ENCODE data around the gene PPP2CA. TPM values are rescaled to one million over a fixed set of nuclear protein-coding genes. Genes with fewer than 3 reads are reported as not detected.

PPP2CA gene
- total and polyA plus RNA-seq, 9 of the 15 experiments (the other 6 are each of a cell fraction or from before 2014, with no cell fraction given), result 23.0 to 257 (median 109) TPM

DNA sequence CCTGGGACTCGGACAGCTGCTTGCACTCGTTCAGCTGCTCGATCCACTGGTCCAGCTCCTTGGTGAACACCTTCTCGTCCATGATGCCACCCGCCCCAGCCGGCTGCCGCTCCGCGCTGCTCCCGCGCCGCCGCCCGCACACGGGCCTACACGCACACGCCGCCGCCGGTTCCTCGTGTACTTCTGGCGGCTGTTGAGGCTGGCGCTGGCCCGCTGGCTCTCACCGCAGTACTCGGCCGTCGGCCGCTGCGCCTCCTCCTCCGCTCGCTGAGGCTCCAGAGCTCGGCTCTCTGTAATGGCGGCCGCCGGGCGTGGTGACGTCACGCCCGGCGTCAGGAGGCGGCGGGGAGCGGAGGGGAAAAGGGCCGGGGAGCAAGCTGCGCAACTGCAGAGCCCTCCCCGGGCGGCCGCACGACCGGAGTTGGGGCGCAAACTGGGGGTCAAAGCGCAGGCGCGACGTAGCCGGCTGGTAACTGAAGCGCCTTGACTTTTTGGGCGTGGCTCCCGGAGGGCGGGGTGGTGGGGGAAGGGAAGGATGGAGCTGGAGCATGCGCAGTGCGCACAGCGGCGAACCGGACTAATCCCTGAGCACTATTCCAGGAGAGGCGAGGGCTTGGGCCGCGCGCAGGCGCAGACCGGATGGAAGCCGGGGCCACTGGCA, at the start of gene PPP2CA (continued):
- TF ChIP-seq RREB1 (CRISPR knock-in tag; IDR thresholded peaks at IDR 0.05) (peak; percentile 81; the same call in 1 of the 2 replicates), NR4A1 (CRISPR knock-in tag; IDR thresholded peaks at IDR 0.05) (peak; percentile 66; the same call in 1 of the 2 replicates), NR4A1 (tag; IDR thresholded peaks at IDR 0.05) (no peak), THRAP3 (IDR thresholded peaks at IDR 0.05; ENCODE audit: borderline replicate concordance) (no peak), MCM5 (IDR thresholded peaks at IDR 0.05; ENCODE audit: low read depth) (no peak), NBN (IDR thresholded peaks at IDR 0.05; ENCODE audit: low read depth) (peak; percentile 87), ZFX (CRISPR knock-in tag; IDR thresholded peaks at IDR 0.05) (peak; percentile 76), HDAC1 (IDR thresholded peaks at IDR 0.05) (peak in 1 of 2 experiments; percentile 32; a peak in 1 of 4 replicates), JUNB (CRISPR knock-in tag; conservative IDR thresholded peaks at IDR 0.05) (0 out of 2 replicates have a peak, but pooled peaks have one; percentile 55), RBM14 (IDR thresholded peaks at IDR 0.05; ENCODE audit: borderline replicate concordance, insufficient read depth, low read depth, low read length) (no peak), NR2C2 (CRISPR knock-in tag; IDR thresholded peaks at IDR 0.05) (peak; percentile 28; the same call in 1 of the 2 replicates), NR2C2 (tag; IDR thresholded peaks at IDR 0.05) (peak; percentile 90), ETS2 (tag; IDR thresholded peaks at IDR 0.05; ENCODE audit: borderline replicate concordance, poor library complexity, severe bottlenecking) (no peak)
- TF ChIP-seq, protein P1, sequence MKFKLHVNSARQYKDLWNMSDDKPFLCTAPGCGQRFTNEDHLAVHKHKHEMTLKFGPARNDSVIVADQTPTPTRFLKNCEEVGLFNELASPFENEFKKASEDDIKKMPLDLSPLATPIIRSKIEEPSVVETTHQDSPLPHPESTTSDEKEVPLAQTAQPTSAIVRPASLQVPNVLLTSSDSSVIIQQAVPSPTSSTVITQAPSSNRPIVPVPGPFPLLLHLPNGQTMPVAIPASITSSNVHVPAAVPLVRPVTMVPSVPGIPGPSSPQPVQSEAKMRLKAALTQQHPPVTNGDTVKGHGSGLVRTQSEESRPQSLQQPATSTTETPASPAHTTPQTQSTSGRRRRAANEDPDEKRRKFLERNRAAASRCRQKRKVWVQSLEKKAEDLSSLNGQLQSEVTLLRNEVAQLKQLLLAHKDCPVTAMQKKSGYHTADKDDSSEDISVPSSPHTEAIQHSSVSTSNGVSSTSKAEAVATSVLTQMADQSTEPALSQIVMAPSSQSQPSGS (CRISPR knock-in tag; IDR thresholded peaks at IDR 0.05), result peak; percentile 55; the same call in 1 of the 2 replicates
- TF ChIP-seq, protein P2, sequence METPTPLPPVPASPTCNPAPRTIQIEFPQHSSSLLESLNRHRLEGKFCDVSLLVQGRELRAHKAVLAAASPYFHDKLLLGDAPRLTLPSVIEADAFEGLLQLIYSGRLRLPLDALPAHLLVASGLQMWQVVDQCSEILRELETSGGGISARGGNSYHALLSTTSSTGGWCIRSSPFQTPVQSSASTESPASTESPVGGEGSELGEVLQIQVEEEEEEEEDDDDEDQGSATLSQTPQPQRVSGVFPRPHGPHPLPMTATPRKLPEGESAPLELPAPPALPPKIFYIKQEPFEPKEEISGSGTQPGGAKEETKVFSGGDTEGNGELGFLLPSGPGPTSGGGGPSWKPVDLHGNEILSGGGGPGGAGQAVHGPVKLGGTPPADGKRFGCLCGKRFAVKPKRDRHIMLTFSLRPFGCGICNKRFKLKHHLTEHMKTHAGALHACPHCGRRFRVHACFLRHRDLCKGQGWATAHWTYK (CRISPR knock-in tag; IDR thresholded peaks at IDR 0.05), result 0 out of 2 replicates have a peak, but pooled peaks have one; percentile 22
- TF ChIP-seq, protein P3, sequence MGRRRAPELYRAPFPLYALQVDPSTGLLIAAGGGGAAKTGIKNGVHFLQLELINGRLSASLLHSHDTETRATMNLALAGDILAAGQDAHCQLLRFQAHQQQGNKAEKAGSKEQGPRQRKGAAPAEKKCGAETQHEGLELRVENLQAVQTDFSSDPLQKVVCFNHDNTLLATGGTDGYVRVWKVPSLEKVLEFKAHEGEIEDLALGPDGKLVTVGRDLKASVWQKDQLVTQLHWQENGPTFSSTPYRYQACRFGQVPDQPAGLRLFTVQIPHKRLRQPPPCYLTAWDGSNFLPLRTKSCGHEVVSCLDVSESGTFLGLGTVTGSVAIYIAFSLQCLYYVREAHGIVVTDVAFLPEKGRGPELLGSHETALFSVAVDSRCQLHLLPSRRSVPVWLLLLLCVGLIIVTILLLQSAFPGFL (CRISPR knock-in tag; IDR thresholded peaks at IDR 0.05), result no peak; the same call in 1 of the 2 replicates

All from K562 (cell line).